Neuronal stem cell (in vitro differentiated cells): ENCODE results near the gene PTPRC.

Experiments used
- DNase-seq: peaks from one replicate; pipeline ENCODE4 v3.0.0-alpha.2; 2013; ENCODE audit warnings: low spot score
- H2AFZ ChIP-seq: one replicate; pipeline ENCODE4 v1.6.1; 2013; ENCODE audit warnings: mild to moderate bottlenecking, low read length, inconsistent platforms
- H2AK5ac ChIP-seq: 2 replicates; pipeline ENCODE4 v1.6.1; 2013; ENCODE audit warnings: low read depth, mild to moderate bottlenecking, inconsistent platforms, low read length, moderate library complexity, mixed read lengths
- H2BK120ac ChIP-seq: 2 replicates; pipeline ENCODE4 v1.6.1; 2013; ENCODE audit warnings: low read depth, mild to moderate bottlenecking, inconsistent platforms, low read length, moderate library complexity, mixed read lengths
- H2BK12ac ChIP-seq: one replicate; pipeline ENCODE4 v1.6.1; 2013; ENCODE audit warnings: low read length, inconsistent platforms
- H2BK15ac ChIP-seq: 2 replicates; pipeline ENCODE4 v1.6.1; 2013; ENCODE audit warnings: mild to moderate bottlenecking, low read length, inconsistent platforms, mixed read lengths
- H2BK5ac ChIP-seq: one replicate; pipeline ENCODE4 v1.6.1; 2013; ENCODE audit warnings: inconsistent platforms, mild to moderate bottlenecking, low read length, moderate library complexity
- H3K14ac ChIP-seq: one replicate; pipeline ENCODE4 v1.6.1; 2013; ENCODE audit warnings: low read length, inconsistent platforms
- H3K18ac ChIP-seq: 2 replicates; pipeline ENCODE4 v1.6.1; 2013; ENCODE audit warnings: low read length, inconsistent platforms
- H3K23ac ChIP-seq: 2 replicates; pipeline ENCODE4 v1.6.1; 2013; ENCODE audit warnings: low read depth, mild to moderate bottlenecking, mixed read lengths, low read length, inconsistent platforms; ENCODE audit not compliant: poor library complexity
- H3K27ac ChIP-seq: replicated peaks from 3 replicates; pipeline ENCODE4 v1.5.1; 2013; ENCODE audit warnings: low read length, inconsistent platforms
- H3K27me3 ChIP-seq, 3 experiments: 2 replicates each; pipeline ENCODE4 v1.6.1; 2013; ENCODE audit warnings: low read length in 3 of 3, mild to moderate bottlenecking in 2 of 3, inconsistent platforms in 1 of 3, low read depth in 1 of 3, mixed read lengths in 1 of 3, moderate library complexity in 1 of 3; ENCODE audit not compliant: control insufficient read depth in 3 of 3, insufficient read depth in 3 of 3
- H3K36me3 ChIP-seq, 2 donors: replicated peaks in 1 of 2; 2 replicates each; pipeline ENCODE4 v1.6.1; 2013; ENCODE audit warnings: low read length in 2 of 2; ENCODE audit not compliant: control insufficient read depth in 2 of 2, insufficient read depth in 2 of 2
- H3K4ac ChIP-seq: 2 replicates; pipeline ENCODE4 v1.6.1; 2013; ENCODE audit warnings: inconsistent platforms, mild to moderate bottlenecking, low read length, moderate library complexity
- H3K4me1 ChIP-seq, 2 donors: 1 replicate in 1 of 2; 2 replicates in 1 of 2; pipeline ENCODE4 v1.6.1; 2013; ENCODE audit warnings: low read length in 2 of 2, low read depth in 1 of 2; ENCODE audit not compliant: control insufficient read depth in 2 of 2, insufficient read depth in 1 of 2
- H3K4me2 ChIP-seq: one replicate; pipeline ENCODE4 v1.6.1; 2013; ENCODE audit warnings: mild to moderate bottlenecking, low read length, inconsistent platforms; ENCODE audit not compliant: insufficient read depth, poor library complexity, severe bottlenecking
- H3K4me3 ChIP-seq, 2 donors: 2 replicates each; pipeline ENCODE4 v1.5.1; 2013; ENCODE audit warnings: low read length in 2 of 2, mild to moderate bottlenecking in 2 of 2, inconsistent platforms in 1 of 2, moderate library complexity in 1 of 2
- H3K79me1 ChIP-seq: one replicate; pipeline ENCODE4 v1.6.1; 2013; ENCODE audit warnings: low read depth, mild to moderate bottlenecking, inconsistent platforms, low read length, moderate library complexity
- H3K9ac ChIP-seq: one replicate; pipeline ENCODE4 v1.6.1; 2013; ENCODE audit warnings: mild to moderate bottlenecking, low read depth, low read length, inconsistent platforms; ENCODE audit not compliant: poor library complexity
- H3K9me3 ChIP-seq, 2 donors: replicated peaks in 1 of 2; 2 replicates each; pipeline versions ENCODE3 to v1.6.1; 2013; ENCODE audit warnings: low read length in 2 of 2, mild to moderate bottlenecking in 2 of 2, inconsistent platforms in 1 of 2, low read depth in 1 of 2, mixed read lengths in 1 of 2, moderate library complexity in 1 of 2; ENCODE audit not compliant: control insufficient read depth in 2 of 2, insufficient read depth in 1 of 2
- H4K8ac ChIP-seq: one replicate; pipeline ENCODE4 v1.6.1; 2013; ENCODE audit warnings: low read depth, mild to moderate bottlenecking, inconsistent platforms, low read length, moderate library complexity
- H4K91ac ChIP-seq: one replicate; pipeline ENCODE4 v1.6.1; 2013; ENCODE audit warnings: low read length, low read depth, mild to moderate bottlenecking, inconsistent platforms; ENCODE audit not compliant: poor library complexity
- WGBS, 2 donors: extraction: QIAGEN DNeasy Blood & Tissue Kit; methylation state at CpG; one replicate each; pipeline ENCODE4 v1.1.7; 2013; ENCODE audit warnings: missing lambda C conversion rate in 2 of 2, mixed read lengths in 1 of 2; ENCODE audit not compliant: insufficient read length in 2 of 2, insufficient replicate concordance in 1 of 2; ENCODE audit errors: extremely low coverage in 2 of 2; 5-methylcytosine and 5-hydroxymethylcytosine counted together

PTPRC gene

GRCh38 chr1:198717510-198717909 is 78.7 kb downstream of the PTPRC start:
- Histone ChIP-seq H3K36me3 (no peaks in the 10 kb centered on the region), H3K18ac (no peak overlapping the region), H3K4me2 (no peak overlapping the region), H3K9ac (no peak overlapping the region), H3K9me3 (no peaks in the 10 kb centered on the region), H3K79me1 (no peaks in the 10 kb centered on the region), H4K91ac (no peak overlapping the region), H3K4ac (no peak overlapping the region), H2AK5ac (no peak overlapping the region), H2AFZ (peak overlapping the region; percentile 50), H2BK12ac (no peak overlapping the region), H2BK15ac (no peak overlapping the region), H4K8ac (no peak overlapping the region), H3K27ac (no peak overlapping the region), H3K23ac (no peak overlapping the region), H3K4me3 (no peak overlapping the region), H3K4me1 (no peaks in the 10 kb centered on the region), H2BK5ac (no peak overlapping the region), H3K14ac (no peak overlapping the region), H3K27me3 (no peaks in the 10 kb centered on the region), H2BK120ac (no peak overlapping the region)
- no peak for DNase-seq
- no CpG with 5 or more reads among the region's 1 CpG for WGBS, 2 donors

DNA sequence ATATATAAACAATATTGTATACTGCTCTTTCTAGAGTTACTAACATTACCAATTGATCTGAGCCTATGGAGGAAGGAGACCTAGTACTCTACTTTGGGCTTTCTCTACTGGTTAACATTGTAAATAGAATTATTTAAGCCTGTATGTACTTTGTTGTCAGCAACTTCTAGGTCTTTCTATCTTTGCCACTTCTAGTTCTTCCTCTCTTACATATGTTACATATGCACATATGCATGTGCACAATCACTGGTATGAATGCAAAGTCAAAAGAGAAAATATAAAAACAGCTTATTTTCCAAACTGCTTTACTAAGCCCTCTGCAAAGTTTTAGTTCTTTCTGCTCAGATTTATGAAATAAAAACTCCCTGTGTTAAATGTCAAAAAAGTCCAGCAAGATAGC is 84.3 kb downstream of the PTPRC start:
- Histone ChIP-seq H3K4me1 (no peaks in the 10 kb centered on the region), H3K4ac (no peak overlapping the region), H2AFZ (no peak overlapping the region), H3K79me1 (no peaks in the 10 kb centered on the region), H3K27me3 (no peaks in the 10 kb centered on the region), H2BK120ac (no peak overlapping the region), H4K91ac (no peak overlapping the region), H3K9ac (no peak overlapping the region), H2BK5ac (no peak overlapping the region), H3K27ac (no peak overlapping the region), H3K4me3 (no peak overlapping the region), H4K8ac (no peak overlapping the region), H3K4me2 (no peak overlapping the region), H3K14ac (no peak overlapping the region), H3K36me3 (no peaks in the 10 kb centered on the region), H3K9me3 (no peaks in the 10 kb centered on the region), H3K23ac (no peak overlapping the region), H3K18ac (no peak overlapping the region), H2BK15ac (no peak overlapping the region), H2AK5ac (no peak overlapping the region), H2BK12ac (no peak overlapping the region)
- DNase-seq = no peak

DNA sequence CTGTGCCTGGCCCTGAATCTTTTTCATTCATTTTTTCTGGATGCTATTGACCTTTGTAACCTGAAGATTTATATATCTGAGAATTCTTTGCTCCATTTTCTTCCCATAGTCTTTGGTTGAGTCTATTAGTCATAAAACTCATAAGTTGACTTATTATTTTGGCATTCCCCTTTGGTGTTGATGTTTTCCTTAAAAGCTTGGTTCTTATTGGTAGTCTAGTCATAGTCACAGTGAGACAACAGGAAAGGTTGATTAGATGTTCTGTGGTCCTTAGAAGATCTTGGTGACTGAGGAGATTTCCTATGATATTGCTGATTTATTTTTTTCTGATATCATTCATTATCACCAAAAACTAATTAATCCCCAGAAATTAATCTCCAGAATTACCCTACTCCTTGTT is 86.2 kb downstream of the PTPRC start:
- Histone ChIP-seq H4K8ac (no peak overlapping the region), H2BK15ac (no peak overlapping the region), H3K4me3 (no peak overlapping the region), H3K14ac (no peak overlapping the region), H2BK12ac (no peak overlapping the region), H2AK5ac (no peak overlapping the region), H3K36me3 (no peaks in the 10 kb centered on the region), H2BK5ac (no peak overlapping the region), H3K18ac (no peak overlapping the region), H3K4me2 (no peak overlapping the region), H3K27ac (no peak overlapping the region), H3K79me1 (no peaks in the 10 kb centered on the region), H3K9me3 (no peaks in the 10 kb centered on the region), H2BK120ac (no peak overlapping the region), H3K9ac (no peak overlapping the region), H2AFZ (no peak overlapping the region), H3K4me1 (no peaks in the 10 kb centered on the region), H3K27me3 (no peaks in the 10 kb centered on the region), H4K91ac (no peak overlapping the region), H3K4ac (no peak overlapping the region), H3K23ac (no peak overlapping the region)
- no peak for DNase-seq

DNA sequence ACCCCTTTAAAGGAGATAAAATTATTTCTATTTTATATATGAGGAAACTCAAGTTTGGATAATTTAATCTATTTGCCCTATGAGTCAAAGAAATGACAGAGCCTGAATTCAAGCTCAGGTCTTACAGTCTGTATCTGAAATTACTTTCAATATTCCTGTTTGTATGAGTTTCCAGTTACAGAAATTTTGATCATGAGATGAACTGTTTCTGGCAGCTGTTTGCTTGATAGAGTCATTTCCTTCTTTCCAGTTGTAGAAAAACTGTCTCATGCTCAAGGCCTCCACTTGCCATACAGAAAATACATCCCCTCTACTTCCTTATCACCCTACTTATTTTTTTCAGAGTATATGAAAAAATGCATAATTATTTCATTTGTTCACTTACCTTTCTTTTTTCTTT is 87.6 kb downstream of the PTPRC start:
- Histone ChIP-seq H3K4me3 (no peak overlapping the region), H3K9ac (no peak overlapping the region), H3K9me3 (no peaks in the 10 kb centered on the region), H2BK120ac (no peak overlapping the region), H4K8ac (no peak overlapping the region), H3K4ac (no peak overlapping the region), H3K27me3 (no peaks in the 10 kb centered on the region), H3K36me3 (no peaks in the 10 kb centered on the region), H3K18ac (no peak overlapping the region), H2BK15ac (no peak overlapping the region), H3K23ac (no peak overlapping the region), H2BK5ac (no peak overlapping the region), H3K27ac (no peak overlapping the region), H3K4me2 (no peak overlapping the region), H2AK5ac (no peak overlapping the region), H4K91ac (no peak overlapping the region), H2AFZ (no peak overlapping the region), H3K4me1 (no peaks in the 10 kb centered on the region), H3K79me1 (no peaks in the 10 kb centered on the region), H3K14ac (no peak overlapping the region), H2BK12ac (no peak overlapping the region)
- DNase-seq = no peak
